MM.1S (cell line): Measurements from ENCODE around the gene OR52B6.

Source experiments
- DNase-seq: peaks from one replicate; pipeline ENCODE4 v3.0.0-alpha.2; 2015
- H2AFZ ChIP-seq: fragments of 300-600 bp; sonication (generic); 2 replicates; pipeline ENCODE4 v1.6.0; 2016; ENCODE audit warnings: antibody characterized with exemption, low read length
- H3F3A ChIP-seq: fragments of 300-600 bp; sonication (generic); 2 replicates; pipeline ENCODE4 v1.6.1; 2016; ENCODE audit warnings: mild to moderate bottlenecking, antibody characterized with exemption, low read length, moderate library complexity, mixed read lengths; ENCODE audit not compliant: insufficient read depth
- H3K27ac ChIP-seq: fragments of 300-600 bp; sonication (generic); 2 replicates; pipeline ENCODE4 v1.5.1; 2016; ENCODE audit warnings: mild to moderate bottlenecking, low read length
- H3K27me3 ChIP-seq: fragments of 300-600 bp; sonication (generic); replicated peaks from 2 replicates; pipeline ENCODE4 v1.6.0; 2016; ENCODE audit warnings: low read length; ENCODE audit not compliant: insufficient read depth
- H3K36me3 ChIP-seq: fragments of 300-600 bp; sonication (generic); replicated peaks from 2 replicates; pipeline ENCODE4 v1.6.1; 2016; ENCODE audit warnings: mild to moderate bottlenecking, low read length, mixed read lengths; ENCODE audit not compliant: insufficient read depth
- H3K4me1 ChIP-seq: fragments of 300-600 bp; sonication (generic); 2 replicates; pipeline ENCODE4 v1.6.1; 2016; ENCODE audit warnings: low read length, mixed read lengths
- H3K4me2 ChIP-seq: fragments of 300-600 bp; sonication (generic); 2 replicates; pipeline ENCODE4 v1.6.0; 2016; ENCODE audit warnings: low read depth, low read length
- H3K4me3 ChIP-seq: fragments of 300-600 bp; sonication (generic); 2 replicates; pipeline ENCODE4 v1.5.1; 2016; ENCODE audit warnings: low read length, mixed read lengths
- H3K79me2 ChIP-seq: fragments of 300-600 bp; sonication (generic); 2 replicates; pipeline ENCODE4 v1.6.1; 2016; ENCODE audit warnings: mixed run types, low read length, mixed read lengths
- H3K9ac ChIP-seq: fragments of 300-600 bp; sonication (generic); 2 replicates; pipeline ENCODE4 v1.6.1; 2016; ENCODE audit warnings: low read length, mixed read lengths
- H3K9me2 ChIP-seq: fragments of 300-600 bp; sonication (generic); replicated peaks from 2 replicates; pipeline ENCODE4 v1.6.1; 2016; ENCODE audit warnings: mild to moderate bottlenecking, low read length, mixed read lengths; ENCODE audit not compliant: insufficient read depth
- H3K9me3 ChIP-seq: fragments of 300-600 bp; sonication (generic); replicated peaks from 2 replicates; pipeline ENCODE4 v1.6.1; 2016; ENCODE audit warnings: mild to moderate bottlenecking, low read length, mixed read lengths; ENCODE audit not compliant: insufficient read depth
- H4K20me1 ChIP-seq: fragments of 300-600 bp; sonication (generic); 2 replicates; pipeline ENCODE4 v1.6.1; 2016; ENCODE audit warnings: mild to moderate bottlenecking, low read length, moderate library complexity, mixed read lengths; ENCODE audit not compliant: insufficient read depth
- EZH2 ChIP-seq: fragments of 300-600 bp; sonication (generic); optimal IDR thresholded peaks from 2 replicates; pipeline ENCODE3; 2017; ENCODE audit warnings: low read depth, mild to moderate bottlenecking, antibody characterized with exemption, low read length, mixed read lengths
- EZH2phosphoT487 ChIP-seq: fragments of 300-600 bp; sonication (generic); IDR thresholded peaks from 2 replicates; pipeline ENCODE4 v1.6.1; 2018; ENCODE audit warnings: antibody characterized with exemption, low read length
- TF ChIP-seq, protein P1 (sequence below): fragments of 300-600 bp; sonication (generic); IDR thresholded peaks from 2 replicates; pipeline ENCODE4 v1.5.1; 2016; ENCODE audit warnings: antibody characterized with exemption, low read length, mixed read lengths

The OR52B6 gene

DNA sequence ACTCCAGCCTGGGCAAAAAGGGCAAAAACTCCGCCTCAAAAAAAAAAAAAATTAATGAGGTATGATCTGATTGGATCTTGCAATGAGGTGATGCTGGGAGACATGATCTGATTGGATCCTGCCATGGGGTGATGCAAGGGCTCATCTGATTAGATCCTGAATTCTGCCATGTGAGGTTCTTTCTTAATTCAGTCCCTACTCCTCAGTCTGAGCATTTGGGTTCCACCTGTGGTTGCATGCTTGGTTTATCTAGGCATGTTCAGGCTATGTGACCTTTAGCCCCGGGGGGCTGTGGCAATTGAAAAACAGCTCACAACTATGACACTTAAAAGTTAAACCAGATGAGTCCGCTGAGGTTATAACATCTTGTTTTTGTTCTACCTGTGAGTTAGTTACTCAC, 10.9 kb downstream of the OR52B6 start:
- H3K9me2 ChIP-seq, result no peaks in the 10 kb centered on the region
- no peak overlapping the region for H3K27ac ChIP-seq
- no peak overlapping the region for H2AFZ ChIP-seq
- H3K4me2 ChIP-seq, result no peak overlapping the region
- H3K4me3 ChIP-seq, result no peak overlapping the region
- H3K9ac ChIP-seq, result no peak overlapping the region
- no peaks in the 10 kb centered on the region for H4K20me1 ChIP-seq
- H3K9me3 ChIP-seq, result no peaks in the 10 kb centered on the region
- H3K27me3 ChIP-seq, result no peaks in the 10 kb centered on the region
- DNase-seq, result no peak
- no peaks in the 10 kb centered on the region for H3F3A ChIP-seq
- no peak for TF ChIP-seq EZH2
- no peak for TF ChIP-seq EZH2phosphoT487
- TF ChIP-seq, protein P1, sequence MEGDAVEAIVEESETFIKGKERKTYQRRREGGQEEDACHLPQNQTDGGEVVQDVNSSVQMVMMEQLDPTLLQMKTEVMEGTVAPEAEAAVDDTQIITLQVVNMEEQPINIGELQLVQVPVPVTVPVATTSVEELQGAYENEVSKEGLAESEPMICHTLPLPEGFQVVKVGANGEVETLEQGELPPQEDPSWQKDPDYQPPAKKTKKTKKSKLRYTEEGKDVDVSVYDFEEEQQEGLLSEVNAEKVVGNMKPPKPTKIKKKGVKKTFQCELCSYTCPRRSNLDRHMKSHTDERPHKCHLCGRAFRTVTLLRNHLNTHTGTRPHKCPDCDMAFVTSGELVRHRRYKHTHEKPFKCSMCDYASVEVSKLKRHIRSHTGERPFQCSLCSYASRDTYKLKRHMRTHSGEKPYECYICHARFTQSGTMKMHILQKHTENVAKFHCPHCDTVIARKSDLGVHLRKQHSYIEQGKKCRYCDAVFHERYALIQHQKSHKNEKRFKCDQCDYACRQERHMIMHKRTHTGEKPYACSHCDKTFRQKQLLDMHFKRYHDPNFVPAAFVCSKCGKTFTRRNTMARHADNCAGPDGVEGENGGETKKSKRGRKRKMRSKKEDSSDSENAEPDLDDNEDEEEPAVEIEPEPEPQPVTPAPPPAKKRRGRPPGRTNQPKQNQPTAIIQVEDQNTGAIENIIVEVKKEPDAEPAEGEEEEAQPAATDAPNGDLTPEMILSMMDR, result no peak
- H3K36me3 ChIP-seq, result no peaks in the 10 kb centered on the region
- H3K4me1 ChIP-seq, result no peaks in the 10 kb centered on the region
- H3K79me2 ChIP-seq, result no peaks in the 10 kb centered on the region

GRCh38 chr11:5592615-5593014, 11.9 kb downstream of the OR52B6 start:
- H3K4me1 ChIP-seq, result no peaks in the 10 kb centered on the region
- no peak overlapping the region for H3K9ac ChIP-seq
- H3K4me2 ChIP-seq, result no peak overlapping the region
- H3K27me3 ChIP-seq, result no peaks in the 10 kb centered on the region
- no peaks in the 10 kb centered on the region for H3K36me3 ChIP-seq
- H3K79me2 ChIP-seq, result no peaks in the 10 kb centered on the region
- TF ChIP-seq EZH2phosphoT487 (no peak), EZH2 (no peak)
- TF ChIP-seq, protein P1, result no peak
- H4K20me1 ChIP-seq, result no peaks in the 10 kb centered on the region
- H3K27ac ChIP-seq, result no peak overlapping the region
- DNase-seq, result no peak
- H3K9me3 ChIP-seq, result no peaks in the 10 kb centered on the region
- no peaks in the 10 kb centered on the region for H3F3A ChIP-seq
- H2AFZ ChIP-seq, result no peak overlapping the region
- H3K9me2 ChIP-seq, result no peaks in the 10 kb centered on the region
- no peak overlapping the region for H3K4me3 ChIP-seq

DNA sequence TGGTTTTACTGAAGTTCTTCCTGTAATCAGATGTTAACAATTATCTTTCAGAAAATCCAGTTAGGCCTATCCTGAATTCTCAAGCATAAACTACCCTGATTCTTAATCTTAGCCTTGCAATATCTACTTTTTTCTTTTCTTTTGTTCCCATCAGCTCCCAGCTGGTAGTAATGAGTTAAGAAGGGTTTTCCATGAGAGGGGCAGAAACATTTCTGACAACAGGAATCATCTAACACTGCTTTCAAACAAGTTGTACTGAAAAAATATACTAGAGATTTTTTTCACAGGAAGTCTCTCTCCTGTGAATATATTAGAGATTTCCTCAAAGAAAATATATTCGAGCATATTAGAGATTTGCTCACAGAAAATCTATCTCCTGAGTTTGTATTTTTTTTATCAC, 12.5 kb downstream of the OR52B6 start:
- TF ChIP-seq EZH2phosphoT487, result no peak
- no peak for TF ChIP-seq EZH2
- TF ChIP-seq, protein P1, result no peak
- no peak overlapping the region for H3K27ac ChIP-seq
- H3K9me3 ChIP-seq, result no peaks in the 10 kb centered on the region

More for the DNA sequence above, 12.5 kb downstream of the OR52B6 start:
- H3F3A ChIP-seq, result no peaks in the 10 kb centered on the region
- H3K4me2 ChIP-seq, result no peak overlapping the region
- H3K79me2 ChIP-seq, result no peaks in the 10 kb centered on the region
- no peaks in the 10 kb centered on the region for H3K36me3 ChIP-seq
- no peak overlapping the region for H2AFZ ChIP-seq
- no peaks in the 10 kb centered on the region for H4K20me1 ChIP-seq
- H3K9ac ChIP-seq, result no peak overlapping the region
- H3K9me2 ChIP-seq, result no peaks in the 10 kb centered on the region
- H3K27me3 ChIP-seq, result no peaks in the 10 kb centered on the region
- no peak overlapping the region for H3K4me3 ChIP-seq
- no peaks in the 10 kb centered on the region for H3K4me1 ChIP-seq
- DNase-seq, result no peak
